ENCODE data around the gene L3MBTL2.
"Not testable (repeated sequence)": the region's sequence is repeated elsewhere in the genome, so short reads cannot be mapped to it uniquely, and the experiment has no call there.

Gene L3MBTL2

DNA sequence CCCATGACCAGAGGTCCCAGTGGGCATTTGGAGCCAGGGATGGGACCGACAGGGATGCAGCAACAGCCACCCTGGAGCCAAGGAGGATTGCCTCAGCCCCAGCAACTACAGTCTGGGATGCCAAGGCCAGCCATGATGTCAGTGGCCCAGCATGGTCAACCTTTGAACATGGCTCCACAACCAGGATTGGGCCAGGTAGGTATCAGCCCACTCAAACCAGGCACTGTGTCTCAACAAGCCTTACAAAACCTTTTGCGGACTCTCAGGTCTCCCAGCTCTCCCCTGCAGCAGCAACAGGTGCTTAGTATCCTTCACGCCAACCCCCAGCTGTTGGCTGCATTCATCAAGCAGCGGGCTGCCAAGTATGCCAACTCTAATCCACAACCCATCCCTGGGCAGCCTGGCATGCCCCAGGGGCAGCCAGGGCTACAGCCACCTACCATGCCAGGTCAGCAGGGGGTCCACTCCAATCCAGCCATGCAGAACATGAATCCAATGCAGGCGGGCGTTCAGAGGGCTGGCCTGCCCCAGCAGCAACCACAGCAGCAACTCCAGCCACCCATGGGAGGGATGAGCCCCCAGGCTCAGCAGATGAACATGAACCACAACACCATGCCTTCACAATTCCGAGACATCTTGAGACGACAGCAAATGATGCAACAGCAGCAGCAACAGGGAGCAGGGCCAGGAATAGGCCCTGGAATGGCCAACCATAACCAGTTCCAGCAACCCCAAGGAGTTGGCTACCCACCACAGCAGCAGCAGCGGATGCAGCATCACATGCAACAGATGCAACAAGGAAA lies 27.3 kb upstream of the L3MBTL2 start:
- TF ChIP-seq, protein P1, sequence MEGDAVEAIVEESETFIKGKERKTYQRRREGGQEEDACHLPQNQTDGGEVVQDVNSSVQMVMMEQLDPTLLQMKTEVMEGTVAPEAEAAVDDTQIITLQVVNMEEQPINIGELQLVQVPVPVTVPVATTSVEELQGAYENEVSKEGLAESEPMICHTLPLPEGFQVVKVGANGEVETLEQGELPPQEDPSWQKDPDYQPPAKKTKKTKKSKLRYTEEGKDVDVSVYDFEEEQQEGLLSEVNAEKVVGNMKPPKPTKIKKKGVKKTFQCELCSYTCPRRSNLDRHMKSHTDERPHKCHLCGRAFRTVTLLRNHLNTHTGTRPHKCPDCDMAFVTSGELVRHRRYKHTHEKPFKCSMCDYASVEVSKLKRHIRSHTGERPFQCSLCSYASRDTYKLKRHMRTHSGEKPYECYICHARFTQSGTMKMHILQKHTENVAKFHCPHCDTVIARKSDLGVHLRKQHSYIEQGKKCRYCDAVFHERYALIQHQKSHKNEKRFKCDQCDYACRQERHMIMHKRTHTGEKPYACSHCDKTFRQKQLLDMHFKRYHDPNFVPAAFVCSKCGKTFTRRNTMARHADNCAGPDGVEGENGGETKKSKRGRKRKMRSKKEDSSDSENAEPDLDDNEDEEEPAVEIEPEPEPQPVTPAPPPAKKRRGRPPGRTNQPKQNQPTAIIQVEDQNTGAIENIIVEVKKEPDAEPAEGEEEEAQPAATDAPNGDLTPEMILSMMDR (conservative IDR thresholded peaks at IDR 0.05; ENCODE audit: low read depth): no peak
- H3K27ac ChIP-seq: peak overlapping the region; percentile 32
- CTCF ChIA-PET: interaction anchor here (0.6 kb wide), 1 partner anchor 212 kb away, joined by 4 read pairs; no protein-coding TSS in a partner anchor
- no peak for DNase-seq (ENCODE audit: low spot score)
- POLR2A ChIA-PET (ENCODE audit: low non-redundant PET): no interaction called here

DNA sequence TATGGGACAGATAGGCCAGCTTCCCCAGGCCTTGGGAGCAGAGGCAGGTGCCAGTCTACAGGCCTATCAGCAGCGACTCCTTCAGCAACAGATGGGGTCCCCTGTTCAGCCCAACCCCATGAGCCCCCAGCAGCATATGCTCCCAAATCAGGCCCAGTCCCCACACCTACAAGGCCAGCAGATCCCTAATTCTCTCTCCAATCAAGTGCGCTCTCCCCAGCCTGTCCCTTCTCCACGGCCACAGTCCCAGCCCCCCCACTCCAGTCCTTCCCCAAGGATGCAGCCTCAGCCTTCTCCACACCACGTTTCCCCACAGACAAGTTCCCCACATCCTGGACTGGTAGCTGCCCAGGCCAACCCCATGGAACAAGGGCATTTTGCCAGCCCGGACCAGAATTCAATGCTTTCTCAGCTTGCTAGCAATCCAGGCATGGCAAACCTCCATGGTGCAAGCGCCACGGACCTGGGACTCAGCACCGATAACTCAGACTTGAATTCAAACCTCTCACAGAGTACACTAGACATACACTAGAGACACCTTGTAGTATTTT lies 26.6 kb upstream of the L3MBTL2 start:
- POLR2A ChIA-PET (ENCODE audit: low non-redundant PET): no interaction called here
- no peak for DNase-seq (ENCODE audit: low spot score)
- CTCF ChIA-PET: no interaction called here
- H3K27ac ChIP-seq: peak overlapping the region; percentile 32
- TF ChIP-seq, protein P1 (conservative IDR thresholded peaks at IDR 0.05; ENCODE audit: low read depth): no peak

DNA sequence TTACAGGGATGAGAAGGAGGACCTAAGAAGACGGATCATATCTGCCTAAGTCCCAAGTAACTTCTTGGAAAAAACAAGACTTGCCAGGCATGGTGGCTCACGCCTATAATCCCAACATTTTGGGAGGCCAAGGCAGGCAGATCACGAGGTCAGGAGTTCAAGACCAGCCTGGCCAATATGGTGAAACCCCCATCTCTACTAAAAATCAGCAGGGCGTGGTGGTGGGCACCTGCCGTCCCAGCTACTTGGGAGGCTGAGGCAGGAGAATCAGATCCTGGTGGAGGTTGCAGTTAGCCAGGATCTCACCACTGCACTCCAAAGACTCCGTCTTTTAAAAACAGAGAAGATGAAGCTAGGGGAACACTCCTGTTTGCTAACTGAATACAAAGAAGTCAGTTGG lies 24.8 kb upstream of the L3MBTL2 start:
- H3K27ac ChIP-seq; POLR2A ChIA-PET (ENCODE audit: low non-redundant PET); DNase-seq (ENCODE audit: low spot score): not testable (repeated sequence)
- CTCF ChIA-PET: interaction anchor here (0.6 kb wide), 2 partner anchors 34 to 55 kb away, joined by 3 to 4 read pairs; no protein-coding TSS in a partner anchor

DNA sequence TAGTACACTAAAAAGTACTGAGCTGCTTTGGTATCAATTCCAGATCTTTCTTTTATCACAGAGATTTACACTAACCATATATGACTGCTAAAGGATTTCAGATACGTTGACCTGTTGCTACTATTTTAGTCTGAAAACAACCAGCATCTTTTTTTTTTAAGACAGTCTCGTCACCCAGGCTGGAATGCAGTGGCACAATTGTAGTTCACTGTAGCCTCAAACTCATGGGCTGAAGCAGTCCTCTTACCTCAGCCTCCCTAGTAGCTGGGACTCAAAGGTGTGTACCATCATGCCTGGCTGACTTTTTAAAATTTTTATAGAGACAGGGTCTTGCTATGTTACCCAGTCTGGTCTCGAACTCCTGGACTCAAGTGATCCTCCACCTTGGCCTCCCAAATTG lies 24.2 kb upstream of the L3MBTL2 start:
- POLR2A ChIA-PET (ENCODE audit: low non-redundant PET): no interaction called here
- TF ChIP-seq, protein P1 (conservative IDR thresholded peaks at IDR 0.05; ENCODE audit: low read depth): no peak
- no peak for DNase-seq (ENCODE audit: low spot score)
- H3K27ac ChIP-seq: peak overlapping the region; percentile 66
- CTCF ChIA-PET: interaction anchor here (0.6 kb wide), 1 partner anchor 33 kb away, joined by 3 read pairs; no protein-coding TSS in a partner anchor

DNA sequence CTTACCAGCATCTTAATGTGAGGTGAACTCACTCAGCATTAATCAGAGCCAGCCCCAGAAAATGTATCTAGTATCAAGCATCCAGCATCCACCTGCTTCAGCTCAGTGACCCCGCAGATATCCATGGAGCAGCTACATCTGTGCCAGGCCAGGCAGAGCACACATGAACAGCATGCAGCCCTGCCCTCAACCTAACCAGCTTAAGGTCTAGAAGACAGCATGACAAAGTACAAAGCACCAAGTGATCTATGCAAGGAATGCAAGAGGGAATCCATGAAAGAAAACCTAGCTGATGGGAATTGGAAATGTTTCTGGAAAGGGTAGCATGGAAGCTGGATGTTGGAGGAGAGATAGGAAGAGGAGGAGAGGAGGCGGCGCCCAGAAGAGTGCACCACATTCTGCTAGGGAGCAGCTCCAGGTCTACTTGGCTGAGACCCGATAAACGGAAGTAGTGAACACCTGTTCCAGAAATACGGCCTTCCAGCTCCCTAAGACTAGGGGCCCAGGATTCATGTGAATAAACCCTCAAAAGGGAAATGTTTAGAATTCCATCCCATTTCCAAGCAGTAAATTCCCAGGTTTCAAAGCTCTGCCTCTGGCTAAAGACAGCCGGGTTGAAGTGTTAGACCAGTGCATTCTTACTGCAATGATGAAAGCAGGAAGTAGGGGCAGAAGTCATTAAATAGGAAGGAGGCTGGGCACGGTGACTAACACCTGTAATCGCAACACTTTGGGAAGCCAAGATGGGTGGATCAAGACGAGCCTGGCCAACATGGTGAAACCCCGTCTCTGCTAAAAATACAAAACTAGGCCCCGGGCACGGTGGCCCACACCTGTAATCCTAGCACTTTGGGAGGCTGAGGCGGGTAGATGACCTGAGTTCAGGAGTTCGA lies 23.5 kb upstream of the L3MBTL2 start:
- peak overlapping the region; percentile 66 for H3K27ac ChIP-seq
- TF ChIP-seq, protein P1 (conservative IDR thresholded peaks at IDR 0.05; ENCODE audit: low read depth): no peak
- ChIA-PET POLR2A (ENCODE audit: low non-redundant PET) (no interaction called here), CTCF (no interaction called here)
- DNase-seq (ENCODE audit: low spot score): peak; percentile 48

DNA sequence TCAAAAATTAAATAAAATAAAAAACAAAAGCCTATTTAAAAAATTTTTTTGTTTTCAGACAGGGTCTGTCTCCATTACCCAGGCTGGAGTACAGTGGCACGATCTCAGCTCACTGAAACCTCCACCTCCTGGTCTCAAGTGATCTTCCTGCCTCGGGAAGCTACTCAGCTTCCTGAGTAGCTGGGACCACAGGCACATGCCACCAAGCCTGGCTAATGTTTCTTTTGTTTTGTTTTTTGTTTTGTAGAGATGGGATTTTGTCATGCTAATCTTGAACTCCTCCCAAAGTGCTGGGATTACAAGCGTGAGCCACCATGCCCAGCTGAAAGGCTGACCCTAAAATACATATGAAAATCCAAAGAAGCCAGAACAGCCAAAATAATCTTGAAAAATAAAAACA lies 20.4 kb upstream of the L3MBTL2 start:
- DNase-seq (ENCODE audit: low spot score): no peak
- H3K27ac ChIP-seq: no peak overlapping the region
- POLR2A ChIA-PET (ENCODE audit: low non-redundant PET): no interaction called here
- CTCF ChIA-PET: no interaction called here
- TF ChIP-seq, protein P1 (conservative IDR thresholded peaks at IDR 0.05; ENCODE audit: low read depth): no peak

All from RWPE1 (cell line).